A549 (cell line): ENCODE measurements around the gene SLC6A18. TPM values are rescaled to one million over a fixed set of nuclear protein-coding genes. Genes with fewer than 3 reads are reported as not detected.

ENCODE experiments used
- ATAC-seq, 2 experiments: fragments of 200-7000 bp in 1 of 2; fragments of >200 bp in 1 of 2; cut with Nextera tagmentation in 1 of 2; cut with Tn5 transposase in 1 of 2; 3 replicates each; pipeline versions ENCODE4 v1.8.0 to v1.9.1; 2018 to 2020; ENCODE audit warnings: mild to moderate bottlenecking in 1 of 2, moderate library complexity in 1 of 2
- CTCF ChIA-PET: fragments of 300-600 bp; sonication (Branson Sonifier 250); formaldehyde crosslinking; extraction: SDS; loops from one replicate; lab custom pipeline; 2021; ENCODE audit warnings: antibody characterized with exemption, inconsistent platforms; lab: Yijun Ruan, JAX
- POLR2A ChIA-PET: fragments of 350-600 bp; formaldehyde crosslinking; extraction: SDS; loops from one replicate; lab custom pipeline; 2021; ENCODE audit warnings: antibody characterized with exemption, inconsistent platforms; lab: Yijun Ruan, JAX
- DNase-seq, 2 experiments: peaks; one replicate each; pipeline versions ENCODE4 v3.0.0 to v3.0.0-alpha.2; 2011 to 2016; ENCODE audit warnings: low read depth in 1 of 2, low spot score in 1 of 2
- FAIRE-seq: peaks from 2 replicates; lab custom pipeline; 2011; peaks lifted over from hg19 to GRCh38; lab: Jason Lieb, UNC
- H3K27ac ChIP-seq, 2 experiments: fragments of >200 bp; sonication (Bioruptor Twin); formaldehyde crosslinking; 3 replicates each; pipeline ENCODE4 v1.5.1; 2016 to 2017
- H3K4me1 ChIP-seq: fragments of >200 bp; sonication (Bioruptor Twin); formaldehyde crosslinking; 3 replicates; pipeline ENCODE4 v1.6.1; 2016
- H3K4me2 ChIP-seq: fragments of >200 bp; sonication (Bioruptor Twin); formaldehyde crosslinking; 3 replicates; pipeline ENCODE4 v1.6.1; 2016
- H3K4me3 ChIP-seq: fragments of >200 bp; sonication (Bioruptor Twin); formaldehyde crosslinking; 3 replicates; pipeline ENCODE4 v1.5.1; 2016
- H3K9me3 ChIP-seq: fragments of >200 bp; sonication (Bioruptor Twin); formaldehyde crosslinking; 3 replicates; pipeline ENCODE4 v1.6.1; 2016
- CHD4 ChIP-seq: fragments of 200-600 bp; sonication (generic); IDR thresholded peaks from 2 replicates; pipeline ENCODE4 v1.6.1; 2016; ENCODE audit warnings: antibody characterized with exemption, mild to moderate bottlenecking, borderline replicate concordance
- CTCF ChIP-seq: fragments of >200 bp; sonication (Bioruptor Twin); formaldehyde crosslinking; IDR thresholded peaks from 3 replicates; pipeline ENCODE4 v1.5.1; 2016
- EHF ChIP-seq: fragments of 250-450 bp; sonication (Bioruptor Pico); IDR thresholded peaks from 2 replicates; pipeline ENCODE4 v1.5.0; 2020; ENCODE audit warnings: mild to moderate bottlenecking
- HMGXB4 ChIP-seq: fragments of 250-450 bp; sonication (Bioruptor Pico); IDR thresholded peaks from 2 replicates; pipeline ENCODE4 v1.5.0; 2021; ENCODE audit warnings: mild to moderate bottlenecking, moderate library complexity, borderline replicate concordance
- HOXA7 ChIP-seq: fragments of 250-450 bp; sonication (Bioruptor Pico); IDR thresholded peaks from 2 replicates; pipeline ENCODE4 v1.5.0; 2020; ENCODE audit warnings: mild to moderate bottlenecking, moderate library complexity
- MAX ChIP-seq: IDR thresholded peaks from 2 replicates; pipeline ENCODE4 v1.6.1; 2012
- MAZ ChIP-seq: fragments of 150-350 bp; IDR thresholded peaks from 2 replicates; pipeline ENCODE4 v1.6.1; 2014; ENCODE audit warnings: antibody characterized with exemption, low read depth, low read length, borderline replicate concordance
- PBX3 ChIP-seq: IDR thresholded peaks from 2 replicates; pipeline ENCODE4 v1.6.1; 2012
- POLR2AphosphoS2 ChIP-seq: conservative IDR thresholded peaks from 2 replicates; pipeline ENCODE4 v1.6.1; 2012; ENCODE audit warnings: low read length, improper control_type of control experiment, inconsistent platforms
- RARB ChIP-seq: fragments of 250-450 bp; sonication (Bioruptor Pico); IDR thresholded peaks from 2 replicates; pipeline ENCODE4 v1.8.0; 2021; ENCODE audit warnings: mild to moderate bottlenecking, moderate library complexity
- RFX5 ChIP-seq: fragments of 450-650 bp; IDR thresholded peaks from 2 replicates; pipeline ENCODE4 v1.7.1; 2014; ENCODE audit warnings: antibody characterized with exemption, mild to moderate bottlenecking, moderate library complexity
- RNF2 ChIP-seq: fragments of 200-600 bp; sonication (generic); IDR thresholded peaks from 2 replicates; pipeline ENCODE4 v1.6.1; 2016; ENCODE audit warnings: low read depth, mild to moderate bottlenecking, antibody characterized with exemption, moderate library complexity, borderline replicate concordance
- TP53 ChIP-seq: fragments of 250-450 bp; sonication (Bioruptor Pico); IDR thresholded peaks from 2 replicates; pipeline ENCODE4 v1.5.0; 2021; ENCODE audit warnings: mild to moderate bottlenecking, moderate library complexity
- USF2 ChIP-seq: fragments of 450-650 bp; IDR thresholded peaks from 2 replicates; pipeline ENCODE4 v1.6.1; 2014; ENCODE audit warnings: antibody characterized with exemption
- ZC3H11A ChIP-seq: fragments of 450-650 bp; IDR thresholded peaks from 2 replicates; pipeline ENCODE4 v1.6.1; 2014; ENCODE audit warnings: antibody characterized with exemption, mild to moderate bottlenecking
- ZNF302 ChIP-seq: fragments of 250-450 bp; sonication (Bioruptor Pico); IDR thresholded peaks from 2 replicates; pipeline ENCODE4 v1.9.0; 2021; ENCODE audit warnings: inconsistent platforms, mild to moderate bottlenecking, moderate library complexity
- WGBS: methylation state at CpG from one replicate; pipeline ENCODE4 v1.1.6; 2017; ENCODE audit errors: missing lambda C conversion rate; 5-methylcytosine and 5-hydroxymethylcytosine counted together
- polyA plus RNA-seq, 4 experiments: library from polyadenylated mRNA; depleted of rRNA in 3 of 4; stranded (reverse); fragments of >200 nt; fragmentation: RNase III in 1 of 4; extraction: RNeasy Plus Mini Kit Qiagen cat#74134 plus additional on column Dnase treatment in 1 of 4; gene quantifications; 2 replicates in 3 of 4; 3 replicates in 1 of 4; pipeline ENCODE4 v1.2.3, GENCODE V29; 2011 to 2017

SLC6A18 gene
- polyA plus RNA-seq, 2 of the 4 experiments (the other 2 are of a cell fraction) = not detected

GRCh38 chr5:1180841-1181271 lies 44.3 kb upstream of the SLC6A18 start:
- Histone ChIP-seq H3K4me2 (no peak overlapping the region), H3K9me3 (no peaks in the 10 kb centered on the region), H3K27ac (no peak overlapping the region)
- DNase-seq (no peak), ATAC-seq (no peak)
- WGBS = 71% methylated on average over 17 of the region's 20 CpGs
- TF ChIP-seq RNF2 = no peak
- TF ChIP-seq, all 56 proteins: peak for 0
- ChIA-PET POLR2A (no interaction called here), CTCF (interaction anchor here (1.0 to 1.1 kb wide), 2 partner anchors 13 to 464 kb away, joined by 3 to 4 read pairs; no protein-coding TSS in a partner anchor)
- FAIRE-seq = no peak
- no peaks in the 10 kb centered on the region for H3K4me1 ChIP-seq
- no peak overlapping the region for H3K4me3 ChIP-seq

- no peaks in the 10 kb centered on the region for H3K9me3 ChIP-seq
- WGBS = 72% methylated on average over 25 of the region's 27 CpGs
- DNase-seq (no peak), ATAC-seq (no peak; a peak in 1 of 6 replicates), FAIRE-seq (no peak)
- no peak overlapping the region for H3K4me2 ChIP-seq
- H3K4me1 ChIP-seq = no peaks in the 10 kb centered on the region
- H3K4me3 ChIP-seq = no peak overlapping the region
- no peak for TF ChIP-seq PBX3
- ChIA-PET POLR2A (no interaction called here), CTCF (interaction anchor here (3.3 to 7.4 kb wide), 2 partner anchors 8 to 27 kb away, joined by 9 to 91 read pairs; no protein-coding TSS in a partner anchor)
- H3K27ac ChIP-seq = no peak overlapping the region
These were observed 43.5 kb upstream of the SLC6A18 start for GRCh38 chr5:1181451-1182359.

GRCh38 chr5:1182360-1182632 lies 42.9 kb upstream of the SLC6A18 start:
- ChIA-PET CTCF (interaction anchor here (1.0 to 7.4 kb wide), 4 partner anchors 9 to 259 kb away, joined by 3 to 91 read pairs (median 21); no protein-coding TSS in a partner anchor), POLR2A (no interaction called here)
- 72% methylated on average over 6 of the region's 7 CpGs for WGBS
- ATAC-seq (no peak), FAIRE-seq (no peak), DNase-seq (no peak)
- no peak overlapping the region for H3K27ac ChIP-seq
- no peaks in the 10 kb centered on the region for H3K9me3 ChIP-seq
- no peak overlapping the region for H3K4me3 ChIP-seq
- H3K4me1 ChIP-seq = no peaks in the 10 kb centered on the region
- H3K4me2 ChIP-seq = no peak overlapping the region
- TF ChIP-seq MAZ = no peak
- TF ChIP-seq RFX5 = no peak
- TF ChIP-seq USF2 = no peak
- TF ChIP-seq RARB (CRISPR knock-in tag) = no peak
- no peak for TF ChIP-seq TP53
- no peak for TF ChIP-seq CHD4
- TF ChIP-seq ZNF302 (CRISPR knock-in tag) = no peak
- no peak for TF ChIP-seq CTCF
- no peak for TF ChIP-seq ZC3H11A
- TF ChIP-seq MAX = no peak
- TF ChIP-seq POLR2AphosphoS2 = no peak
- TF ChIP-seq HMGXB4 (CRISPR knock-in tag) = no peak
- TF ChIP-seq HOXA7 (CRISPR knock-in tag) = no peak
- no peak for TF ChIP-seq EHF (CRISPR knock-in tag)
